Stimulated activated CD4-positive, alpha-beta T cell treated with anti-CD3 and anti-CD28 coated beads, Interleukin-12 subunit alpha, Interleukin-12 subunit beta, amount 100 ng/mL, for 48 hours (primary cell): ENCODE results near the gene NMNAT2.

Experiments
- DNase-seq, 3 donors: peaks; one replicate each; pipeline ENCODE4 v3.0.0-alpha.2; 2020; ENCODE audit warnings: low read depth in 2 of 3, low spot score in 1 of 3

The NMNAT2 gene

GRCh38 chr1:183366116-183366515 lies 52.1 kb downstream of the NMNAT2 start:
- no peak for DNase-seq

- no peak for DNase-seq
Observed at GRCh38 chr1:183365676-183366075, 52.5 kb downstream of the NMNAT2 start.

- no peak for DNase-seq
Observed at GRCh38 chr1:183365093-183365492, 53.1 kb downstream of the NMNAT2 start.

- DNase-seq: no peak
Observed at GRCh38 chr1:183363972-183364371, 54.2 kb downstream of the NMNAT2 start.

GRCh38 chr1:183361081-183361480 lies 57.1 kb downstream of the NMNAT2 start:
- DNase-seq: no peak

- no peak for DNase-seq
Observed at GRCh38 chr1:183360473-183360872, 57.7 kb downstream of the NMNAT2 start.

GRCh38 chr1:183356534-183357182 lies 61.5 kb downstream of the NMNAT2 start:
- no peak for DNase-seq

GRCh38 chr1:183355797-183356196 lies 62.4 kb downstream of the NMNAT2 start:
- DNase-seq: no peak

- no peak for DNase-seq
Observed at GRCh38 chr1:183355181-183355580, 63.0 kb downstream of the NMNAT2 start.

- DNase-seq: no peak
Observed at GRCh38 chr1:183353597-183353996, 64.6 kb downstream of the NMNAT2 start.

- DNase-seq: no peak
Observed at GRCh38 chr1:183349201-183349711, 68.9 kb downstream of the NMNAT2 start.

GRCh38 chr1:183346276-183346732 lies 71.9 kb downstream of the NMNAT2 start:
- no peak for DNase-seq

GRCh38 chr1:183339556-183340167 lies 78.5 kb downstream of the NMNAT2 start:
- DNase-seq: no peak

GRCh38 chr1:183331091-183331742 lies 87.0 kb downstream of the NMNAT2 start:
- no peak for DNase-seq

- no peak for DNase-seq
Observed at GRCh38 chr1:183330335-183330734, 87.8 kb downstream of the NMNAT2 start.

GRCh38 chr1:183328371-183328770 lies 89.8 kb downstream of the NMNAT2 start:
- DNase-seq: no peak

GRCh38 chr1:183327434-183328290 lies 90.5 kb downstream of the NMNAT2 start:
- DNase-seq: no peak

GRCh38 chr1:183323849-183324683 lies 94.1 kb downstream of the NMNAT2 start:
- DNase-seq: no peak

- no peak for DNase-seq
Observed at GRCh38 chr1:183319606-183320005, 98.6 kb downstream of the NMNAT2 start.

- no peak for DNase-seq
Observed at GRCh38 chr1:183319051-183319450, 99.1 kb downstream of the NMNAT2 start.
